HG03196 (cell line): ENCODE results near the gene CASD1.

ENCODE experiments used
- ATAC-seq: cut with Tn5 transposase; IDR thresholded peaks from one replicate; pipeline ENCODE4 v1.9.1; 2021; ENCODE audit not compliant: unreplicated experiment

Gene CASD1

DNA sequence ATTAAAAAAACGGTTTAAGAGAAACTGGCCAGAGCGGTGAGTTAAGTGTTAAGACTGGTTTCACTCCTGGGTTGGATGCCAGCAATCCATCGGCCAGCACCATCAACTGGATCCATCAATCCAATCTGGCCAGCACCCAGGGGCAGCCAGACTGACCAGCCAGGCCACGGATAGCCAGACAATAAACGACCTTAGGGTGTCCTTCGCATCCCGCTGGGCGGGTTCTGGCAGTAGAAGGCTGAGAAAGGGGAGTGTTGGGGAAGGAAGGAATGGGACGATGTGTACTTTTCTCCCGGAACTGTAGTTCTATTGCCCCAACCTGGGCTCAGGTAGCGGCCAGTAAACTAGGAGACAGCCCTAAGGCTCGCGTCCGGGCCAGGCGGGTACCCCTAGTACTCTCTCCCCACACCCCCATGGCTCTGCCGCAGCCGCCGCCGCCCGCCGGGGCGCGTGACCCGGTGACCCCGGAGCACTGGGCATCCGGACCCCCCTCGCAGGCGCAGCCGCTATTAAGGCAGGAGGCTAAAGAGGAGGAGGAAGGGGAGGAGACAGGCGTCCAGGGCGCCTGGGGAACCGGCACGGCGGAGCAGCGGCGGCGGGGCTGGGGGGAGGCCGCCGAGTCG lies at the start of gene CASD1:
CASD1 (plus strand) TSS at position 546 of the 623 bp plus-strand sequence. CDS start 276 bp downstream, outside the sequence.
- ATAC-seq: peak; percentile 50

DNA sequence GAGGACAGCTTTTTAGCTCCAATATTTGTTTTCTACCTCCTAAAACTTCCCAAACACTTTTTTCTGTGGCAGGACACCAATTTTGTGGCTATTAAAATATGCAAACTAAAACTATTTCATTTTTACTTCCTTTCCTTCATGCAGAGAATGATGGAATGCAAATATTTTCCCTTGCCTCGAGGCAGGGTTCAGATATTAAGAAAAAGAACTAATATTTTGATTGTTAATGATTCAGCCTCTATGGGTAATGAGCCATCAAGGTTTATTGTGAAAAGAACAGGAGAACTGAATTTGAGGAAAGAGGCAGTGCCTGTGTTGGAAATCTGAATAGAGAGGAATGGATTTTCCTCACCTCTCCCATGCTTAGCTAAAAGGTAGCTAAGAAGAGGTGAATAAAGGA lies 43.1 kb upstream of the CASD1 start:
- no peak for ATAC-seq

DNA sequence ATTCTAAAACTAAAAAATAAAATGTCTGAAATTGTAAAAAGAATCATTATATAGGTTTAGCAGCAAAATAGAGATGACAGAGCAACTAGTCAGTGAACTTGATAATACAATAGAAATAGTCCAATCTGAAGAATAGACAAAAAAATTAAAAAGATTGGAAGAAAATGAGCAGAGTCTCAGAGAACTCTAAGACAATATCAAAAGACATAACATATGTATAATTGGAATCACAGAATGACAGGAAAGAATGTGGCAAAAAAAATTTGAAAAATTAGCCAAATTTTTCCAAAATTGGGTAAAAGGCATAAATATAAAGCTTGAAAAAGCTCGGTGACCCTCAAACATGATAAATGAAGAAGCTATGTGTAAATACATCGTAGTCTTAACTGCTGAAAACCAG lies 38.0 kb upstream of the CASD1 start:
- ATAC-seq: no peak

DNA sequence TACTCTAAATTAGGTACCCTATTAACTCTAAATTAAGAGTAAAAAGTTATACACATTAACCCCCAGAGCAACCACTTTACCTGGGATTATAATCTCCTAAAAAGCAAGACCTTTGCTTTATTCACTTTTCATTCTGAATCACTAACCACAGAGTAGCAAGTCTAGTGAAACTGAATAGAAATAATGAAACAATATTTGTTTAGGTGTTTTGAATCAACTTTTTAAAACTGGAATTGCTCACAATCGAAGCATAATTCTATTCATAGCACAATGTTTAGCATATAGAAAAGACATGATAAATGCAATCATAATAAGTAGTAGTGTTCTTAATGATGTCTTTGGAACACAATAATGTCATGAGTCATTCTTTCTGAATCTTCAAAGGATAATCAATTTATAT lies 37.0 kb upstream of the CASD1 start:
- no peak for ATAC-seq

DNA sequence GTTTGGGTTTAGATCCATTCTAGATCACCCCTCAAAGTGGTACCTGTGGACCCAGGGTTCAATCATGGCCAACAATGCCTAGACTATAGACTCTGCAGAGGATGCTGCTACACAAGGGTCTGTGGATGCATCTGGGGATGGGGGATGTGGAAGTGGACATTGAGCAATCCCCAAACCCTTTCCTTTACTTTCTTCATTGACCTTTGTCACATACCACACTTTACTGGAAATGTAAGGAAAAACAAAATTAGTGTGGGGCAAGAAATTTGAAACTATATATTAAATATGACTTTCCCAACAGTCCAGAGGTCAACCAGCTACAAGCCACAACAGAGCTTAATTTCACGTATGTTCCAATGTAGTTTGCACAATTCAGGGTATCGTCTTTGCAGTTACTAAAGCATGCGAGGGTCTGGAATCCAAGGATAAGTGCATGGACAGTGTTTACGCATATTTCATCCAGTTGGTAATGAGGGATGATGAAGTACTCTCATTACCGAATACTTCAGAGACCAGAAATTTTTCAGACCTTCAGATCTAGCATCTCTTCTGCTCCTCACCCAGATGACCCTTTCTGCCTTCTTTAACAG lies 33.3 kb upstream of the CASD1 start:
- ATAC-seq: no peak

DNA sequence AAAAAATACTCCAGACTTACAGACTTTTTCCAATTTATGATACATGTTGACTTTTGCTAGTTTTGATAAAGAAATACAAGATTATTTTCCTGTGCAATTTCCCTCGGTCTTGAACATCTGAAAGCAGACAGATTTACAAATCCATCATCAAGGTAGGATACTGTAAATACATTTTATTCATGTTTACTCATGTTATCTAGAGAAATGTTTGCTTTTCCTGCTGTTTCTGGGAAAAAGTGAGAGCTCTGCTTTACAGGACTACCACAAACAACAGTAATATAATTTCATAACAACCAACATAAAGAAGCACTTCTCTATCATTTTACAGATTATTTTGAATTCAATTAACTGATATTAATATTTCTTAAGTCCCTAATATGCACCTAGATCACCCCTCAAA lies 31.7 kb upstream of the CASD1 start:
- ATAC-seq: no peak

DNA sequence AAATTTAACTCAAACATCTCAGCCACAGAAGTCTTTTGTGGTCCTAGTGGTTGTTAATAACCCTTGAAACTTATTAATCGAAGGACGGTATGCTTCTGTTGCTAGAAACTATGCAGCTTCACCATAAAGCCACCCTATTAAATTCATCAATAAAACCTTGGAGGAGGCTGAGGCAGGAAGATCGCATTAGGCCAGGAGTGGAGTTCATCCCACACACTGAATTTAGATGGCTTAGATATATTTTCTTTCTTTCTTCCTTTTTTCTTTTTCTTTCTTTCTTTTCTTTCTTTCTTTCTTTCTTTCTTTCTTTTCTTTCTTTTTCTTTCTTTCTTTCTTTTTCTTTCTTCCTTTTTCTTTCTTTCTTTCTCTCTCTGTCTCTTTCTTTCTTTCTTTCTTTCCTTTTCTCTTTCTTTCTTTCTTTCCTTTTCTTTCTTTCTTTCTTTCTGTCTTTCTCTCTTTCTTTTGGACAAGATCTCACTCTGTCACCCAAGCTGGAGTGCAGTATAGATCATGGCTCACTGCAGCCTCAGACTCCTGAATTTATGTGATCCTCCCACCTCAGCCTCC lies 30.9 kb upstream of the CASD1 start:
- ATAC-seq: no peak

DNA sequence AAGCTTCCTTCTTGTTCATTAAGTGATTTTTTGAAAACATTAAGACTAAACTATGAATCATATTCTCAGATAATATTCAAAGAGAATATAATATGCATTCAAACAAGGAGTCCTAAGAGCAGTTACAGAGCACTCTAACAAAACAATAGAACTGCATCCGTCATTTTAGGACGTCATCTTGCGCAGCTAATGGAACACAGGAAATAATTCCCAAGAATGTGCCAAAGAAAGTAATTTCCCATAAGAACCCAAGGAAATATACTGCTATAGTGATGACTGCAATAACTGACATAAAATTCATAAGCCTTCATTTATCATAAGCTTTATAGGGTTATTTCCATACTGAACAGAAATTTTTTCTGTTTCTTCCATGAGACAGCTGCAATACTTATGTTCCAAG lies 28.3 kb upstream of the CASD1 start:
- no peak for ATAC-seq

DNA sequence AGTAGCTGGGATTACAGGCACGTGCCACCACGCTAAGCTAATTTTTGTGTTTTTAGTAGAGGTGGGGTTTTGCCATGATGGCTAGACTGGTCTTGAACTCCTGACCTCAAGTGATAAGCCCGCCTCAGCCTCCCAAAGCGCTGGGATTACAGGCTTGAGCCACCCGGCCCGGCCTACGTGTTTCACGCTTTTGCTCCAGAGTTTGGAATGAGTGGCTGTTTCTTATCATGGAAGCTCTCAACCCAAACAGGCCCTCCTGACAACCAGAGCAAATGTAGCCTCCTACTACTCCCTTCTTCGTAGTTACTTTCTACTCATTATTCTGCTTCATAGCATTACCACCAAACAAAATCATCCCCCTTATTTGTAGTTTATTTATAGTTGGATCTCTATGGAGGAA lies 26.8 kb upstream of the CASD1 start:
- no peak for ATAC-seq

DNA sequence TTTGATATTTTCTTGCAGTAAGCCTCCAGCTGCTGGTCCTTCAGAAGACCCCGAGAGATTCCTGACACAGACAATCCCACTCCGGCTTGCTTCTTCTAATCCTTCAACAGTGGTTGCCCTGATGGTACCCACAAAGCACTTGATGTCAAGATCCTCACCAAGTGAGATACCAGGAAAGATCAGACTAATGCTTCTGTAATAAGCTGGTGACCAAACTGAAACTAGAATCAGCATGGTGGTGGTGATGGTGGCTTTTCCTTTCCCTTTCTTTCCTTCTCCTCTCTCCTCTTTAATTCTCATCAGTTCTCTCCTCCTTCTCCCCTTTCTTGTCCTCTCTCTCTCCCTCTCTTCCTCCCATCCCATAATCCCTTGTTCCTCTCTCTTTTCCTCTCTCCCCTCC lies 25.8 kb upstream of the CASD1 start:
- ATAC-seq: no peak

DNA sequence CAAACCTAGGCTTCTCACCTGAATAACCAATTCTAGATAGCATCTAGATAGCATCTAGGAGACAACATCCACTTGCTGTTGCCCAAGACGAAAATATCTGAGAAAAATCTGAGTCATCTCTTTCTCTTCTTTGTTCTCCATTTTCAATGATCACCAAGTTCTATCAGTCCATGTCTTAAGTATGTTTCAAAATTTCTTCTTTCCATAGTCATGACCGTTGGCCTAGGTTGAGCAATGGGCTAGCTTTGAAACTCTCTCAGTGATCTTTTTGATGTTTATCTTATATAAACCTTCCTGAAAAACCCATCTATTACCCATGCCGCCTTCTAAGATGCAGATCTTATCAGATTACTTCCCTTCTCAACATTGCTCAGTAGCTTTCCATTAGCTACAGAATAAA lies 23.4 kb upstream of the CASD1 start:
- ATAC-seq: no peak

DNA sequence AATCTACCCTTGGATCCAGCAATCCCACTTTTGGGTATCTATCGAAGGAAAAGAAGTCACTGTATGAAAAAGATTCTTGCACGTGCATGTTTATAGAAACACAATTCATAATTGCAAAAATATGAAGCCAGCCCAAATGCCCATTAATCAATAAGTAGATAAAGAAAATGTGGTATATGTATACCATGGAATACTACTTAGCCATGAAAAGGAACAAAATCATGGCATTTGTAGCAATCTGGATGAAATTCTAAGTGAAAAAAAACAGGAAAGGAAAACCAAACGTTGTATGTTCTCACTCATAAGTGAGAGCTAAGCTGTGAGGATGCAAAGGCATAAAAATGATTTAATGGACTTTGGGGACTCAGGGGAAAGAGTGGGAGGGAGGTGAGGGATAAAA lies 18.2 kb upstream of the CASD1 start:
- no peak for ATAC-seq

DNA sequence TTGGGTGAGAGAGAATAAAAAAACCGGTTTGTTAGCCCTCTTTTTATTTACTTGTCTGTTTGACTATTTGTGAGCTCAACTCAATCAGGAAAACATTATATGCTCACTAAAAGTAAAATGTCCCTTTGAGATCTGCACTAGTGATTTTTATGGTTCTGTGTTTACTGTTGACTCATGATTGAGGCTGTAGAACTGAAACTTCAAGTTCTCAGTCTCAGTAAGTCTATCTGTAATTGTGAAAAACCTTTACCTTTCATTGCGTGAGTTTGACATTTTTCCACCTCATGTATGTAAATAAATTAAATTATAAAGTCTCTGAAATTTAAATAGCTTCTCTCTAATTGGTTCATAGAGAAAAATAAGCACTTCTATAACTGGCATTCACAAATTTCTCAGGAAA lies 17.0 kb upstream of the CASD1 start:
- ATAC-seq: peak; percentile 99

DNA sequence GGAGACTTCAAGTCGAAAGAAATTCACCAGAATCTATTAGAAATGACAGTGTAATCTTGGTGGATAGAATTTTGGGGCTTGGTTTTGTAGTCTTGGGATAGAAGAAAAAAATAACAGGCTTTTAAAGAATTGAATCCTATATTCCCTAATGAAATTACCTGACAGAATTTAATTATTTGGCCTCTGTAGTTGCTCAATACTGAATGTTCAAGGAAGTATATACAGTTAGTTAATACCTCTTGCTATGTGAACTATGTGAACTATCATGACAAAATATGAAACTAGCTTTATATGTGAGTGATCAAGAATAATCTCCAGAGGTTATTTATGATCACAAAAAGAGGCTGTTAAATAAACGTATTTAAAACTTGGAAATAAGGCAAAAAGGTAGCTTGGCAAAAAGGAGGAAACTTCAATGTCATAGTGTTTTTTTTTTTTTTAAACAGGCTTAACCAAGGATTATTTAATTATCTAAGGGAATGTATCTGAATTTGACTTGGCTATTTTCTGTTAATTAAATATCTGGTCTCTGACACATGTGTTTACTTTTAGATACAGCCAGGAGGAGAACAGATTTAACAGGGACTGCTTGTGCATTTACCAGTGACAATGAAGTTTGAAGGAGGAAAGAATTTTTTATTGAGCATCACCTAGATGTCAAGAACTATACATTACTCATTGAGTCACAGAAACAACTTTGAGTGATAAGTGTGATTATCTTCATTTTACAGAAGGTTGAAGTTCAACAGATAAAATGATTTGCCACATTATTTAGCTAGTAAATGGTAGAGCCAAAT lies 11.5 kb upstream of the CASD1 start:
- ATAC-seq: no peak

DNA sequence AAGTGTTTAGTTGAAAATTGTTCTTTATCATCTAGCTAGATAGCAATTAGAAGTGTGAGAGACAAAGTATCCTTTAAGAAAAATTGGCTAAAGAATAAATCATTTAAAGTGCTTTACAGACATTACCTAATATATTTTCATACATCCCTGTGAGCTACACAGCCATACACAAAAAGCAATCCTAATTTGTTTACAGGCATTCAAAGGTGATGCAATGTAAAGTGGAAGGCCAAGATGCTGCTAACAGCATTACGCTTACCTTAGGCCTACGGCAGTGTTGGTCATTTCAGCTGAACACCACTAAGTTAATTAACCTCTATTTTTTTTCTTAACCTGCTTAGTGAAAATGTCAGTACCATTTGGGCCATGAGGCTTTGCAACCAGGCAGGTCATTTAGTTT lies 10.7 kb upstream of the CASD1 start:
- ATAC-seq: no peak

DNA sequence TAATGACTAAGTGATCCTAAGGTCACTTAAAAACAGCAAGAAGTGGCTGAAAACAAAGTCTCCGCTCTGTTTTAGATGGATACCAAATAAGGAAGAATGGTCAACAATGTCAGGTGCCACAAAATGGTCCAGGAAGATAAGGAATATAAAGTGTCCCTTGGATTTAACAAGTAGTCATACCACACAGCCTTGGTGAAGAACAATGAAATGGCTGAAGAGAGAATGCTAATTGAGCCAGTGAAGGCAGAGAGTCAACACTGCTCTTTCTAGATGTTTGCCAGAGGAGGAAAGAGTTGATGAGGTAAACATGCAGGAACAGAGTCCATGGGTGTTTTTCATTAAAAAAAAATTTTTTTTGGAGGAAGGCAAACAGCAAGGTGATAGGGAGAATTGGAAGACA lies 2.1 kb upstream of the CASD1 start:
- ATAC-seq: no peak

DNA sequence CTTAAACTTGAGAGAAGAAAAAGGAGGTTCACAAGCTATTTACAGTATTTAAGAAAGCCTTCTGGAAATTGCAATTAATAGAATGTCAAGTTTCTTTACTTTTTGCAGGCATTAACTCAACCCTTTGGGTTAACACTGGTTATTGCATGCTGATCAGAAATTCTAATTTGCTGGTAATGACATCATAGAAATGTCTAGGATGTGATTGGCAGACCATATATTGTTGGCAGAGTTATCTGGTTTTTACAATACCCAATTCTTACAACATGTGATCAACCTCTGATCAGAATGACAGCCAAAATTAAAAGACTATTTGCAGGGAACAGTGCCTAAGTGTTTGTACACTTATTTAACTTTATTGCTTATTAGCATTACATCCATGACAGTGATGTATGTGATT lies 1.6 kb upstream of the CASD1 start:
- no peak for ATAC-seq

DNA sequence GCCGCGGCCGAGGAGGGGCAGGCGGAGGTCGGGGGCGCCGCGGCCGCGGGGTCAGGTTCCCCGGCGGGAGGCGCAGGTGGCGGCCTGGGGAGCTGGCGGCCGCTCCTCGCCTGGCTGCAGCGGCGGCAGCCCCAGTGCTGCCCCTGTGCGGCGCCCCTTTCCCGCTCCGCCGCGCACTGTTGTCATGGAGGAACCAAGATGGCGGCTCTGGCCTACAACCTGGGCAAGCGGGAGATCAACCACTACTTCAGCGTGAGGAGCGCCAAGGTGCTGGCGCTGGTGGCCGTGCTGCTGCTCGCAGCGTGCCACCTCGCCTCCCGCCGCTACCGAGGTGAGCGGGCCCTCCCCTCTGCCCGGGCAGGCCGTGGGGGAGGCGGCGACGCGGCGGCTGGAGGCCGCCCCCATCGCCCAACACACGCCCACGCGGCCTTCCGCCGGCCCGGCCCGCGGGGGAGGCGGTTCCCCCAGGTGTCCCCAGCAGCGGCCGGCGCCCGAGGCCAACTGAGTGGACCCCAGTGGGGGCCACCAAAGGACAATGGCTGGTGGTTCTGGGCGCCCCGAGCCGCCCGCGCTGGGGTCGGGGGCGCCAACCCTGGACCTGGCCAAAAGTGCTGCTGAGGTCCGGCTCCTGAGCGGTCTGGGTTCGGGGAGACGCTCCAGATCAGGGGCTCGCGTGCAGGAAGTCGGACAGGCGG lies 425 bp downstream of the CASD1 start:
- ATAC-seq: peak; percentile 70

DNA sequence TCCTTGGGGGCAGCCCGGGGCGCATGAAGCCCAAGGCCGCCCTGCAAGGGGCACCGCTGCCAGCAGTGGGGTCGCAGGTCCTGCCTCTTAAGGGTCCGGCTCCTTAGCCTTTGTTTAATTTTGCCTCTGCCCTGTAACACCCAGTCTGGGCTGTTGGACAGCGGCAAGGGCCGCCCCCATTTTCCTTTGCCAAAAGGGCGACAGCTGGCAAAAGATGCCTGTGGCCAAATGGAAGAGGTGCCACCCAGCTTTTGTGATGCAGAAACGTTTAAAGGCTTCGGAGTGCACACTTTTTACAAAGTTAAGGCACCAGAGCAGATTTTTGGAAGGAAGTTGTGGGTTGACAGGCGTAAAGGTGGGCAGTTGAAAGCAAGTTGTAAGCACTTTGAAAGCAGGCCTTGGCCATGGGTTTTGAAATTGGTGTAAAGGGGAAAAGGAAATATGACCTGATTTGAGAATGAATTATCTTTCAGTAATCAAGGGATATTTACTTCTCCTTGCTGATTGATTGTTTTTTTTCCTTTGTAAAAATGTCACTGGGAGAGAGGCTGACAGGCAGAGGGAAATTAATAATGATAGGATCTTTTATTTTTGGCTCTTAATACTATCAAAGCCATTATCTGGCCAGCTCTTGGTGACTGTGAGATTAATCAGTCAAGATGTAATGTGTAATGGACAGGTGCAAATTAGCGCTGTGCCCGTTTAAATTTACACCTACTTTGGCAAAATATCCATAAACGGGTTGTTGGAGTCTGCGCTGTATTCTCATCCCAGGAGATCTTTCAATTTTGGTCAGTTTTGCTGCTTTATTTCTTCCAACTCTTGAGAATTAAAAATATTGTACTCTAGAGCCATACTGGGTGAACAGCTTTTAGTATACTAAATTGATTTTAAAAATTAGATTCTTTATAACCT lies 1.2 kb downstream of the CASD1 start:
- ATAC-seq: peak; percentile 21

DNA sequence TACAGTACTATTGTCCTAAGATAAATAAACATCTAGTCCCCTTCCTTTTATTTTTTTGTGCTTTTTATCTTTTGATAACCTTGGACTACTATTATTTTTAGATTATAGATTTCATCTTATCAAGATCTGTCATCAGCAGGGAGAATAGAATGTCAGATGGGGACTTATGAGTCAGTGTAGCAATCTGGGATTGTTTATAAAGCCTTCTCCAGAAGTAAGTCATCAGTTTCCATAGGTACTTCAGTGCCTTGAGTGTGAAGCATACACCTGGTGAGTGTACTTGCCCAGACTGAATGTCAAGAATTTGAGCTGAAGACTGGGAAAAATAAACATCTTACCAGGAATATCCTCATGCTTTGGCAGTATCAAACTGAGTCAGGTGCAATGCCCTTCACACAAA lies 2.1 kb downstream of the CASD1 start:
- no peak for ATAC-seq
